Vagina (tissue), 2 donors: Measurements from ENCODE around the gene CREB5.

Source experiments
- POLR2AphosphoS5 ChIP-seq, 2 donors: sonication (generic); formaldehyde crosslinking; IDR thresholded peaks; one replicate each; pipeline ENCODE4 v1.9.0; 2017; ENCODE audit warnings: antibody characterized with exemption in 2 of 2, mild to moderate bottlenecking in 2 of 2, low read depth in 1 of 2; ENCODE audit not compliant: insufficient read depth in 1 of 2
- TF ChIP-seq, protein P1 (sequence below), 3 experiments: fragments of 450-650 bp in 2 of 3; fragments of 200-600 bp in 1 of 3; sonication (generic) in 1 of 3; IDR thresholded peaks; one replicate each; pipeline ENCODE4 v1.5.1; 2017 to 2019; ENCODE audit warnings: antibody characterized with exemption in 3 of 3, mild to moderate bottlenecking in 2 of 3, moderate library complexity in 2 of 3

GRCh38 chr7:28425496-28425895 is 13.2 kb downstream of the CREB5 start:
- TF ChIP-seq, protein P1, sequence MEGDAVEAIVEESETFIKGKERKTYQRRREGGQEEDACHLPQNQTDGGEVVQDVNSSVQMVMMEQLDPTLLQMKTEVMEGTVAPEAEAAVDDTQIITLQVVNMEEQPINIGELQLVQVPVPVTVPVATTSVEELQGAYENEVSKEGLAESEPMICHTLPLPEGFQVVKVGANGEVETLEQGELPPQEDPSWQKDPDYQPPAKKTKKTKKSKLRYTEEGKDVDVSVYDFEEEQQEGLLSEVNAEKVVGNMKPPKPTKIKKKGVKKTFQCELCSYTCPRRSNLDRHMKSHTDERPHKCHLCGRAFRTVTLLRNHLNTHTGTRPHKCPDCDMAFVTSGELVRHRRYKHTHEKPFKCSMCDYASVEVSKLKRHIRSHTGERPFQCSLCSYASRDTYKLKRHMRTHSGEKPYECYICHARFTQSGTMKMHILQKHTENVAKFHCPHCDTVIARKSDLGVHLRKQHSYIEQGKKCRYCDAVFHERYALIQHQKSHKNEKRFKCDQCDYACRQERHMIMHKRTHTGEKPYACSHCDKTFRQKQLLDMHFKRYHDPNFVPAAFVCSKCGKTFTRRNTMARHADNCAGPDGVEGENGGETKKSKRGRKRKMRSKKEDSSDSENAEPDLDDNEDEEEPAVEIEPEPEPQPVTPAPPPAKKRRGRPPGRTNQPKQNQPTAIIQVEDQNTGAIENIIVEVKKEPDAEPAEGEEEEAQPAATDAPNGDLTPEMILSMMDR (IDR thresholded peaks at IDR 0.05), result no peak
- no peak for TF ChIP-seq POLR2AphosphoS5 (IDR thresholded peaks at IDR 0.05; ENCODE audit: insufficient read depth in 1 of 2, low read depth in 1 of 2)
